Left lung (tissue), 10 donors: Measurements from ENCODE around the gene BTBD9. TPM values are rescaled to one million over a fixed set of nuclear protein-coding genes. Genes with fewer than 3 reads are reported as not detected.

Experiments used
- ATAC-seq: fragments of 200-7000 bp; cut with Tn5 transposase; one replicate; pipeline ENCODE4 v1.9.1; 2020; ENCODE audit warnings: moderate library complexity
- DNase-seq, 4 donors: peaks; one replicate each; pipeline ENCODE4 v3.0.0-alpha.2; 2013 to 2020
- H3K27ac ChIP-seq, 2 donors: fragments of 200-600 bp; sonication (generic) in 1 of 2; one replicate each; pipeline versions ENCODE4 v1.5.0 to v1.8.0; 2020 to 2021
- H3K27me3 ChIP-seq, 2 donors: fragments of 200-600 bp; sonication (generic) in 1 of 2; one replicate each; pipeline versions ENCODE4 v1.5.0 to v1.8.0; 2020 to 2021
- H3K36me3 ChIP-seq, 2 donors: fragments of 200-600 bp; sonication (generic) in 1 of 2; one replicate each; pipeline versions ENCODE4 v1.5.0 to v1.8.0; 2020 to 2021
- H3K4me1 ChIP-seq, 2 donors: fragments of 200-600 bp; one replicate each; pipeline ENCODE4 v1.8.0; 2021
- H3K4me3 ChIP-seq, 2 donors: fragments of 200-600 bp; sonication (generic) in 1 of 2; one replicate each; pipeline versions ENCODE4 v1.5.0 to v1.8.0; 2020 to 2021; ENCODE audit warnings: mild to moderate bottlenecking in 1 of 2
- H3K9me3 ChIP-seq, 2 donors: fragments of 200-600 bp; sonication (generic) in 1 of 2; one replicate each; pipeline versions ENCODE4 v1.5.0 to v1.8.0; 2020 to 2021
- intact Hi-C, 2 donors: fragments of 100-400 bp; cut with DNase I; formaldehyde crosslinking; loops; one replicate each; pipeline versions ENCODE4 v1.11.2 to v1.14.2; 2022
- polyA plus RNA-seq, 6 donors: library from polyadenylated mRNA; unstranded; fragments of 120-200 nt; gene quantifications; one replicate each; pipeline ENCODE4 v1.2.1, GENCODE V29; 2013; ENCODE audit not compliant: insufficient read length in 6 of 6
- total RNA-seq, 2 donors: library from RNA; stranded (reverse); fragmentation: NEBNext Ultra II Directional; extraction: Animal tissue kit (Norgen Biotek cat#: 25700); gene quantifications; one replicate each; pipeline ENCODE4 v1.2.1, GENCODE V29; 2021
- TF ChIP-seq, protein P1 (sequence below), 2 donors: fragments of 200-600 bp; sonication (generic) in 1 of 2; IDR thresholded peaks; one replicate each; pipeline versions ENCODE4 v1.5.0 to v1.8.0; 2021; ENCODE audit warnings: antibody characterized with exemption in 2 of 2
- donor health status: DM: no; HTN: yes; CAD: no.
- donor health status: DM: no; HTN: no; CAD: no.

BTBD9 gene
- total and polyA plus RNA-seq, 8 donors = 14.2 to 44.0 (median 16.0) TPM

DNA sequence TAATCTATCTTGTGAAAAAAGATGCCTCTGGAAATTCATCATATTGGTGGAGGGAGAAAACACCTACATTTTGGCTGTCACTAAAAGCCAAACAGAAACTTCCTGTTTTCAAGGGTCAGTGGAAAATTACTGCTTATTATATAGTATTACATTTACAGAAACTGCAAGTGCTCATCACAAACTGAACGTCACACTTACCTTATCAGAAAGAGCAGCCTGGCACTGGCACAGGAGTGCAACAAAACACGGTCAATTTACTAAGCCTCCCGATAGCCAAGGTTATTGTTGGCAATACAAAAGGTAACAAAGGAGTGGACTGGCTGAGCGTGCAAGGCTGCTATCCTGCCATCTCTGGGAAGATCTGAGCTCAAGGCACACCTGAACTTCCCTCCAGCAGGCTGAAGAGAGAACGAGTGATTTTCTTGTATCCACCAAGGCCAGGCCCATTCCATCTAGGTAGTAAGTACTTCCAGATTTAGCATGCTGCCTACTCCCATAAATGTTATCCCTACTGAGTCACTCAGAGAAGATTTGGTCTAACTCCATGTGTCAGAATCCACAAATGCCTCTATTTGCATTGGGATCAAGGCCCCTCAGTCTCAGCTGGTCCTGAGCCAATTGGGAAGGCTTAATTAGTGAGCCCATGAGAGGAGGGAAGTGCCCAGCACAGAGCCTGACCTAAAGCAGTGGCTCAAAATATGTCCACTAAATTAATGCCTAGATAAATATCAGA is 399.8 kb downstream of the BTBD9 start:
- Histone ChIP-seq H3K27me3 (no peaks in the 10 kb centered on the region), H3K4me1 (no peaks in the 10 kb centered on the region), H3K9me3 (no peaks in the 10 kb centered on the region), H3K4me3 (no peak overlapping the region), H3K27ac (no peak overlapping the region), H3K36me3 (no peaks in the 10 kb centered on the region)
- TF ChIP-seq, protein P1, sequence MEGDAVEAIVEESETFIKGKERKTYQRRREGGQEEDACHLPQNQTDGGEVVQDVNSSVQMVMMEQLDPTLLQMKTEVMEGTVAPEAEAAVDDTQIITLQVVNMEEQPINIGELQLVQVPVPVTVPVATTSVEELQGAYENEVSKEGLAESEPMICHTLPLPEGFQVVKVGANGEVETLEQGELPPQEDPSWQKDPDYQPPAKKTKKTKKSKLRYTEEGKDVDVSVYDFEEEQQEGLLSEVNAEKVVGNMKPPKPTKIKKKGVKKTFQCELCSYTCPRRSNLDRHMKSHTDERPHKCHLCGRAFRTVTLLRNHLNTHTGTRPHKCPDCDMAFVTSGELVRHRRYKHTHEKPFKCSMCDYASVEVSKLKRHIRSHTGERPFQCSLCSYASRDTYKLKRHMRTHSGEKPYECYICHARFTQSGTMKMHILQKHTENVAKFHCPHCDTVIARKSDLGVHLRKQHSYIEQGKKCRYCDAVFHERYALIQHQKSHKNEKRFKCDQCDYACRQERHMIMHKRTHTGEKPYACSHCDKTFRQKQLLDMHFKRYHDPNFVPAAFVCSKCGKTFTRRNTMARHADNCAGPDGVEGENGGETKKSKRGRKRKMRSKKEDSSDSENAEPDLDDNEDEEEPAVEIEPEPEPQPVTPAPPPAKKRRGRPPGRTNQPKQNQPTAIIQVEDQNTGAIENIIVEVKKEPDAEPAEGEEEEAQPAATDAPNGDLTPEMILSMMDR (IDR thresholded peaks at IDR 0.05) = no peak
- DNase-seq (no peak), ATAC-seq (no peak)
- intact Hi-C loops = no loop called here

DNA sequence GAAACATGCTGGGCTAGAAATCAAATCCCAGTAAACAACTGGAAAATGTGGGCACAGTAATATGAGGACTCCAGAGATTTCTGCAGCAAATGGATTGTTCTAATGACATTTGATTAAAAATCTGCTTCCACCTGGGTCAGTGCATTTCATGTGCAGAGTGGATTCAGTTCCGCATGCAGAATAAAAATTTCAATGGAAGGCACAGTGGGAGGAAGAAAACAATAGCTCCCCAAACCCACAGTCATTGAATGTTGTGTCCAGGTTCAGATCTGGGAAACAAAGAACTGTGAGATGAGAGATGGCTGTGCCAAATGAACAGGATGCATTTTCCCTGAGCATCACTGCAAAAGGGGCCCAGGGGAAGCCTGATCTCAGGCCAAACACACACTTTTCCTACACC is 403.1 kb downstream of the BTBD9 start:
- H3K4me3 ChIP-seq = no peak overlapping the region
- TF ChIP-seq, protein P1 (IDR thresholded peaks at IDR 0.05) = no peak
- H3K9me3 ChIP-seq = no peaks in the 10 kb centered on the region
- no peaks in the 10 kb centered on the region for H3K4me1 ChIP-seq
- DNase-seq (no peak), ATAC-seq (no peak)
- H3K36me3 ChIP-seq = no peaks in the 10 kb centered on the region
- intact Hi-C loops = no loop called here
- H3K27ac ChIP-seq = no peak overlapping the region
- H3K27me3 ChIP-seq = no peaks in the 10 kb centered on the region

DNA sequence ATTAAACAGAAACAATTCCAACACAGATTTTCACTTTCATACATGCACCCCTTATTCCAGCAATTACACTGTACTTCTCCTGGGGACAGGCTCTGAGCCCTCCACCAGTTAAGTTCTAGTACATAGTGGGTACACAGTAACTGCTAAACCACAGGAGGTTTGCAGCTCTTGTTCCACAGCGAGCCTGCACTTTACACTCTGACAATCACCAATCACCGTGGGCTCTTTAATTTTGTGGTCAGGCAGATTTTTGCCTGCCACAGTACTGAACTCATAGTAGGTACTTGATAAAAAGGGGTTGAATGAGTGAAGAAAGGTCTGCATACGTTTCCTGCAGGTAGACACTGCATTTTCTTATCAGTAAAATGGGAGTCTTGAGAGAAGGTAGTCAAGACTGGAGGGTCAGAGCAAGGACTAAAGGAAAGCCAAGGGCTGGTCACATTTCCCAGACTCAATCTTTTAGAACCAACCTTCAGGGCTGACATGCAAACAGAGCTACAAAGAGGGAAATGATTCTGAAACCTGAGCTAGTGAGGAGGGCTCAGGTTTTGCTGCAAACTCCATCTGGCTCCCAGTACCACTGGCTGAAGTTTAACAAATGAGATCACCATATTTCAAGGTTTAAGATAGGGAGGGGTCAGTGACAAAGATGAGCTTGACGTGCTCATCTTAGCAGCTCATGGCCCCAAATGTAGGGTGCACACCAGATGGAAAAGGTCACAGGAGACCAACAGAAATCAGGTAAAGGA is 404.6 kb downstream of the BTBD9 start:
- Histone ChIP-seq H3K36me3 (no peaks in the 10 kb centered on the region), H3K27ac (no peak overlapping the region), H3K4me3 (no peak overlapping the region), H3K4me1 (no peaks in the 10 kb centered on the region), H3K27me3 (no peaks in the 10 kb centered on the region), H3K9me3 (no peaks in the 10 kb centered on the region)
- TF ChIP-seq, protein P1 (IDR thresholded peaks at IDR 0.05) = no peak
- ATAC-seq = no peak
- intact Hi-C loops = no loop called here
- no peak for DNase-seq

DNA sequence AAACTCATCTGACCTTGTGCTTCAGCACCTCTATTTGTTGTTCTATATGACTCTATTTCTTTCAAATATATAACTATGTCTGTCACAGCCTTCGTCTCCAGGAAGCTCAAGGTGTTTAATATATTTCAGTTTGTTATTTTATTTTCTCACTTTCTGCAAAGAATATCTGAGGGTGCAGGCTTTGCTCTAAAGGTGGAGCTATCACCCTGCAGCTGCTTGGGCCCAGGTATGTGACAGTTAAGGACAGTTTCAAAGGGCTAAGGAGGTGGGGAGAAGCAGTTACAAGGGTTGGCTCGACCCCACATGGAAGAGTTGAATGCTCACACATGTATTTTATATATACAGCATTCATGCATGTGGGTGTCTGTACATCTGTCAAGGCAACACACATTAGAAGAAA is 405.6 kb downstream of the BTBD9 start:
- no peaks in the 10 kb centered on the region for H3K27me3 ChIP-seq
- ATAC-seq (no peak), DNase-seq (no peak)
- H3K4me3 ChIP-seq = no peak overlapping the region
- no peaks in the 10 kb centered on the region for H3K9me3 ChIP-seq
- TF ChIP-seq, protein P1 (IDR thresholded peaks at IDR 0.05) = no peak
- H3K4me1 ChIP-seq = no peaks in the 10 kb centered on the region
- H3K36me3 ChIP-seq = no peaks in the 10 kb centered on the region
- no peak overlapping the region for H3K27ac ChIP-seq
- intact Hi-C loops = no loop called here

DNA sequence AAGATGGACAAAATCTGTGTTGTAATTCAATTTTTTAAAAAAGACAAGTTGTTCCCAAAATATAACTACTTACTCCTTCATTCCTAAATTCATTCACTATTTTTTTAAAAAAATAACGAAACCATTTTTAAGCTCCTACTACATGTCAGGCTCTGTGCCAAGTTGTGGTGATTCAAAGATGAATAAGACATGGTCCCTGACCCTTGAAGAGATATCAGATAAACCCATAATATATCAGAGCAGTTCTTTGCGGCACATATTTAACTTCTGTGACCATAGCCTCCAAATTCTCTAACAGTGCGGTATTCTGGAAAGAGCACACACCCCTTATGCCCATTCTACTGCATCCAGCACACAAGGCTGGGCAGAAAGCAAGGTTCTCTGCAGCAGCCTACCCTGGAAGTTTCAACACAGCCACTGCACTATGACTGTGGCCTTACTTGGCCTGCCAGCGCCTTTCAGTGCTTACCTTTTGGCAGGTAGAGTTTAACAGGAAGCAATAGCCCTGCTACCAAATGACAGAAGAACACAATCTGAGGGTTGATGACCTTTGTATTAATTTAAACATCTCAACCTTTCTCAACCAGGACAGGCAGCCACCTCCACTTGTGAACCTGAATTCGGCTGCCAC is 406.5 kb downstream of the BTBD9 start:
- ATAC-seq (no peak), DNase-seq (no peak)
- Histone ChIP-seq H3K27me3 (no peaks in the 10 kb centered on the region), H3K36me3 (no peaks in the 10 kb centered on the region), H3K4me3 (no peak overlapping the region), H3K9me3 (no peaks in the 10 kb centered on the region), H3K4me1 (no peaks in the 10 kb centered on the region), H3K27ac (no peak overlapping the region)
- TF ChIP-seq, protein P1 (IDR thresholded peaks at IDR 0.05) = no peak
- intact Hi-C loops = no loop called here
